GM18520 (cell line): ENCODE data around the gene FAM76B.

Source experiments
- ATAC-seq: cut with Tn5 transposase; IDR thresholded peaks from one replicate; pipeline ENCODE4 v1.9.1; 2021; ENCODE audit not compliant: unreplicated experiment

Gene FAM76B

DNA sequence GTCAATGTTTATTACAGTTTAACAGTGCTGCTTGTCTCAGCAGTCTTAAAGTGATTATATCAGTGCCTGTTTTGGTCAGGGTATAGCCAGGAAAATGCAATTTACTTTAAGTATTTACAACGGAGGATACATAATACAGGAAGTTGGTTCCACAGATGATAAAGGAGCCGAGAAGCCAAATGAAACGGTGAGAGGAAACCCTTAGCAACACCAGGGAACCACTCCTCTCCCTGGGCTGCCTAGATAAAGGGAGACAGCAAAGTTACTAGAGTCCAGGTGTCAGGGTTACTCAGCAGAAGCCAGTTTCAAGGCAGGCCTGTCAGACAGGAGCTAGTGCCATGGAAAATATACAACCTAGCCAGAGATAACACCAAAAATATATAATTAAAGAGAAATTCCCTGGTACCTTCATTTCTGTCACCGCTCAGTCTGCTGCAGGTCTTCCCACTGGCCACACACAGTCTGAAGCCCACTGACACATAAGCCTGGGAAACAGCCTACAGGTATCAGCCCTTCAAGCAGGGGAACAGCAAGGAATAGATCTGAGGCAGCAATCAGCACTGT lies 55.5 kb downstream of the FAM76B start:
- ATAC-seq = no peak

DNA sequence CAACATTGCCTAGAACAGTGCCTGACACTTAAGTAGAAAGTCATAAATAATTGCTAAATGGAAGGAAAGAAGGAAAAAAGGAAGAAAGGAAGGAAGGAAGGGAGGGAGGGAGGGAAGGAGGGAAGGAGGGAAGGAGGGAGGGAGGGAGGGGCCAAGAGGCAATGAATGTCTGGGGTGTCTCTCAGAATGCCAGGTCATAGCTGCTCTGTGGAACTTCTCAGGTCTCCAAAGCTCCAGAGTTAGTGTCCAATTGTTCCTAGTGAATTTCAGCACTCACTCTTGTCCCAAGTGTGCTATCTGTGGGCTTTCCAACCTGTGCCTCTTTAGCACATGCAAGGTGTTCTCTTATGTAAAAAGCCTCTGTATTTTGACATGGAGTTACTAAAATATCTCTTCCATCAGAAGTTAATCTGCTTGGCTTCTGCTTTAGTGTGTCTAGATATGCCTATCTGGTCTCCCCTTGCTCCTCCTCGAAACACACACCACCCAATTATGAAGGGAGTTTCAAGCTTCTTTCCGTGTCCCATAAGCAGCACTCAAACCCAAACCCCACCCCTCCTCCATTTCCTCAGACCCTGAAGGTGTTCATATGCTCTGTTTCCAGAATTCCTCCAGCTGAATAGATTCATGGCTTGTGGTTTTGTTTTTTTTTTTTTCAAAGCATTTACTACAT lies 56.5 kb downstream of the FAM76B start:
- ATAC-seq = no peak

DNA sequence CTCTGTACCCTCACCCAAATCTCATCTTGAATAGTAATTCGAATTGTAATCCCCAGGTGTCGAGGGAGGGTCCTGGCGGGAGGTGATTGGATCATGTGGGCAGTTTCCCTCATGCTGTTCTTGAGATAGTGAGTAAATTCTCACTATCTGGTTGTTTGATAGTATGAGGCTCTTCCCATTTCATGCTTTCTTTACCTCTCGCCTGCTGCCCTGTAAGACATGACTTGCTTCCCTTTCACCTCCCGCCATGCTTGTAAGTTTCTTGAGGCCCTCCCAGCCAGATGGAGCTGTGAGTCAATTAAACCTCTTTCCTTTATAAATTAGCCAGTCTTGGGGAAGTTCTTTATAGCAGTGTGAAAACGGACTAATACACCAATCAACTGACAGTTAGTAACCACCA lies 60.1 kb downstream of the FAM76B start:
- ATAC-seq = no peak

DNA sequence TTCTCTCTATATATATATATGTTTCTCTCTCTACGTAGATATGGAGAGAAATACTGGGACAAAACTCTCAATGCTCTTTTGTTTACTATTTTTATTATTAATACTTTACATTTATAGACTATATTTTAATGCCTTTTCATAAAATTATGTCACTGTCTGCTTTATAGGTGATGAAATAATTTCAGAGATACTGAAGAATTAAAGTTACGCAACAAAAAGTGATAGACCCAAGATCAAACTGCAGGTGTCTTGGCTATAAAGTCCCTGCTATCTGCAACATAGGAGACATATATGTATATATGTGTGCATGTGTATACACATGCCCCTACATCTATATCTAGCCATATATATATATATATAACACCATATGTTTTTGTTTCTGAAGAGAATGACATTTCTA lies 60.8 kb downstream of the FAM76B start:
- no peak for ATAC-seq

DNA sequence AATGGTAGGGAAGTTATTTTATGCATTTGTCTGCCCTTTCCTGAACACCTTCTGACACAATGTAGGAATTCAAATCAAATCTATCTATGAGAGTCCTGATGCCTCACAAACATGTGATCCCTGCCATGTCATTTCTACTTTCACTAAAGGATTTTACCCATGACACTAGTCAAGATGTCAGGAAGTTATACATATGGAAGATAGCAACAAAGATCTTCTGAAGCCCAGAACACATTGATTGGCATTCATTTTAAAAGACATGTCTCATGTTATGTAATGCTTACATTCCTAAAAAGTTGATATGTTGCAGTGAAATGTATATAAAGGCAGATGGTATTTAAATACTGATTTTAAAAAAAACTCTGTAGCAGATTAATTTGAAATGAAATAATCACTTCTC lies 61.5 kb downstream of the FAM76B start:
- ATAC-seq = no peak

DNA sequence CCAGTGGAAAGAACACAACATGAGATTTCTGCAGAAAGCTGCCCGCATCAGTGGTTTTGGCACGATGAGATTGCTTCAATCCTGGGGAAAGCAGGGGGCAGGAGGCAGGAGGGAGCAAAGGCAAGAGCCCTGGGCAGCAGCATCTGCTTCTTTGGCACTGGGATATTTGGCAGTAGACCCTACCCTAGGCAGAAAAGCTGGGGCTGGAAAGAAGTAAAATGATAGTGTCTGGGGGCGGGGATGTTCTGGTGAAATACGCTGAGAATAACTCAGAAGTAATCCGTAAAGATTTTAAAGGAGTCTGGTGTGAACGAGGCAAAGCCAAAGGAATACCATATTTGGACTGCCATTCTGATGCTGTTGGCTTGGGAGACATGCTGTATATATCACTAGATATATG lies 62.0 kb downstream of the FAM76B start:
- no peak for ATAC-seq

DNA sequence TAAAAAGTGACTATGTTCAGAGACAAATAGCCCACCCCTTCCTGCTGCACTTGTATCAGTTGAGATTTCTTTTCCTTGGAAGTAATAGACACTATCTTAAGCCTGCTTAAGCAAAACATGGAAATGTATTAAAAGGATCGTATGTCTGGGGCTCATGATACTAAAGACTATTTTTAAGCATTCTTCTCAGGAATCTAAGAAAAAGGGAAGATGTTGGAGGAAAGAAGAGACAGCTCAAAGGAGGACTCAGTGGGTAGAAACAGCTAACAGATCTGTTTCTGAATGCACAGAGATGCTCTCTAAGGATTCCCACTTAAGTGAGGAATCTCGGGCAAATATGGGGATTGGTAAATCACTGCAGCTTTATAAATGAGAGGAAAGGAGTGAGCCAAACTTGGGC lies 62.5 kb downstream of the FAM76B start:
- no peak for ATAC-seq

DNA sequence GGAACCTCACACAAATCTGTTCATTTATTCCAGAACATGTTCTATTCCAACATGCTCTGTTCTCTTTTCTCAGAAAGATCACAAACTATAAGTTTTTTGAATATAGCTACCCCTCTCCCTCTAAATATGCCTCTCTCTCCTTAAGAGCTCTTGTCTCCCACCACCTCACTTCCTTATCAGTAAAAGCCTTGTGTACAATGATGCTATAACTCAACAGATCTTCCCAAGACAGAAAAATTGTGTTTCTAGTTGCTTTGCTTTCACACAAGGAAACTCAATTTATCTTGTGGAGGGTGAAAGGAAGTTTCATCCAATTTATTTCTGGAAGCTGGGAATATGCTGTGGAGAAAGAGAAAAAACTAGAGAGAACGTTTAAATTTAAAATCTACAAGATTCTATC lies 64.4 kb downstream of the FAM76B start:
- ATAC-seq = no peak

DNA sequence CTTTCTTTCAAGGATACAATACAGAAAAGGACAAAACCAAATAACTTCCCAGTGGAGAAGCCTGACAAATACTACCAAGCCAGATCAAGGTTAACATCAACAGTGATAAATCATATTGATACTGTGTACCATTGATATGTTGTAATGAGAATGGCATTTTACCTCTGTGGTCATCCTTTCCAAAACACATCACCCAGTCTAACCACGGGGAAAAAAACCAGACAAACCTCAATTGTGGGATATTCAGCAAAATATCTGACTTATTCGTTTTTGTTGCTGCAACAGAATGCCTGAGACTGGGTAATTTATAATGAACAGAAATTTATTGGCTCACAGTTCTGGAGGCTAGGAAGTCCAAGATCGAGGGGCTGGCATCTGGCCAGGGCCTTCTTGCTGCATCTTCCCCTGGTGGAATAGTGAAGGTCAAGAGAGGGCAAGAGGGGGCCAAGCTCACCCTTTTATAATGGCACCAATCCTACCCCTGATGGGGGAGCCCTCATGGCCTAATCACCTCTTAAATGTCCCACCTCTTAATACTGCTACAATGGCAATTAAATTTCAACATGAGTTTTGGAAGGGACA lies 66.1 kb downstream of the FAM76B start:
- ATAC-seq = no peak

DNA sequence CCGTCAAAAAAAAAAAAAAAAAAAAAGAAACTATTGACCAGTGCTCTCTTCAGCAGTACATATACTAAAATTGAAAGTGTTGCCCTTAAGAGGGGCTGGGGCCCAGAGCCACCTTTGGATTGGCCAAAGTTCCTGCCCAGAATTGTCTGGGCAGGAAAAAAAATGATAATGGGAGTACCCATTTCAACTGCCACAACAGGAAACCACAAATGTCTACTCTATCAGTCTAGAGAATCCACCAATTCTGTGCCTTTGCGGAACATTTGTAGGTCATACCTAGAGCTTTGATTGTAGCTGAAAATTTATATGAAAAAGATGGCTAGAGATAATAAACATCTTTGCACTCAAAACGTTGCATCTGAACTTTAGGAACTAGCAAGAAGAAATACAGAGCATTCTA lies 69.4 kb downstream of the FAM76B start:
- ATAC-seq = no peak
